Nephron progenitor cell (in vitro differentiated cells): ENCODE measurements around the gene RICTOR.
"Not testable (repeated sequence)": the region's sequence is repeated elsewhere in the genome, so short reads cannot be mapped to it uniquely, and the experiment has no call there.

Experiments
- DNase-seq: peaks from one replicate; pipeline ENCODE4 v3.0.0; 2021
- H3K27ac Mint-ChIP-seq: 2 replicates; pipeline ENCODE4 v1.8.0; 2021; ENCODE audit warnings: mild to moderate bottlenecking, moderate library complexity, mixed read lengths
- H3K27me3 Mint-ChIP-seq: 2 replicates; pipeline ENCODE4 v1.8.0; 2021; ENCODE audit warnings: mild to moderate bottlenecking, low read depth, mixed read lengths; ENCODE audit not compliant: poor library complexity
- H3K36me3 Mint-ChIP-seq: 2 replicates; pipeline ENCODE4 v1.8.0; 2021; ENCODE audit warnings: low read depth, mixed read lengths
- H3K4me1 Mint-ChIP-seq: 2 replicates; pipeline ENCODE4 v1.8.0; 2021; ENCODE audit warnings: mixed read lengths
- H3K4me3 Mint-ChIP-seq: 2 replicates; pipeline ENCODE4 v1.8.0; 2021; ENCODE audit warnings: mild to moderate bottlenecking, moderate library complexity, mixed read lengths
- H3K9me3 Mint-ChIP-seq: 2 replicates; pipeline ENCODE4 v1.8.0; 2021; ENCODE audit warnings: mild to moderate bottlenecking, moderate library complexity, mixed read lengths
- CTCF ChIP-seq: fragments of 200-600 bp; sonication (generic); IDR thresholded peaks from 2 replicates; pipeline ENCODE4 v1.5.0; 2021; ENCODE audit warnings: antibody characterized with exemption

Gene RICTOR

DNA sequence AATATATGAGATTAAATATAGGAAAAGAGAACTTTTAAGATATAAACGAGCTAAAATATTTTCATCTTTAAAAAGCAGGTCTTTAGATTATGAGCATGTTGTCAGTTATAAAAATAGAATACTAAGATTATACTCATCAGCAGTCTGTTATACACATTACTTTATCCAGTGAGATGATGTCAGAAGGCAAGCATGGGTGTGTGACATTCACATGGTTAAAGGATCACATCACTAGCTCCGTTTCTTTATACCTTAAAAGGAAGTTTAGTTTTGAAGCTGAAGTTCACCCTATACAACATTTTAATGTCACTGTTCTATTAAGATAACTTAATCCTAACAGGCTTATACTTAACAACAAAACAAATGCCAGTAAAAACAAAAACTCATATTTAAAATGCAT lies 59.6 kb downstream of the RICTOR start:
- Mint-ChIP-seq H3K9me3 (peaks cover 31% of the 10 kb centered on the region), H3K27me3 (no peaks in the 10 kb centered on the region), H3K27ac (no peak overlapping the region), H3K36me3 (peaks cover 49% of the 10 kb centered on the region), H3K4me3 (no peak overlapping the region), H3K4me1 (peaks cover 21% of the 10 kb centered on the region)
- no peak for DNase-seq
- no peak for TF ChIP-seq CTCF

DNA sequence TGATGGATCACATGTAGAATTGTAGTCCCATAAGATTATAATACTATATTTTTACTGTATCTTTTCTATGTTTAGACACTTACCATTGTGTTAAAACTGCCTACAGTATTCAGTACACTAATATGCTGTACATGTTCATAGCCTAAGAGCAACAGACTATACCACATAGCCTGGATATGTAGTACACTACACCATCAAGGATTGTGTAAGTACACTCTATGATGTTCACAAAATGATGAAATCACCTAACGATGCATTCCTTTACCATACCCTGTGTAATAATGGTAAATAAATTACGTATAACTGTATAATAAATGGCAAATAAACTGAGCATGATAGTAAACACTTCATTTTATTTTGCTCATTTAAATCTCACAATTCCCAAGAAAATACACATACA lies 60.3 kb downstream of the RICTOR start:
- peaks cover 31% of the 10 kb centered on the region for H3K9me3 Mint-ChIP-seq
- DNase-seq, result no peak
- H3K4me1 Mint-ChIP-seq, result peaks cover 14% of the 10 kb centered on the region
- H3K27ac Mint-ChIP-seq, result no peak overlapping the region
- H3K27me3 Mint-ChIP-seq, result no peaks in the 10 kb centered on the region
- no peak for TF ChIP-seq CTCF
- H3K36me3 Mint-ChIP-seq, result peaks cover 45% of the 10 kb centered on the region
- H3K4me3 Mint-ChIP-seq, result no peak overlapping the region

- not testable (repeated sequence) for H3K4me1 Mint-ChIP-seq, H3K27me3 Mint-ChIP-seq, DNase-seq, H3K4me3 Mint-ChIP-seq, H3K27ac Mint-ChIP-seq
- H3K9me3 Mint-ChIP-seq, result peaks cover 31% of the 10 kb centered on the region
- peaks cover 37% of the 10 kb centered on the region for H3K36me3 Mint-ChIP-seq
These were observed 63.2 kb downstream of the RICTOR start for GRCh38 chr5:39010958-39011357.

GRCh38 chr5:39009981-39010380 lies 64.2 kb downstream of the RICTOR start:
- TF ChIP-seq CTCF, result no peak
- no peak overlapping the region for H3K27ac Mint-ChIP-seq
- H3K4me1 Mint-ChIP-seq, result no peaks in the 10 kb centered on the region
- peaks cover 31% of the 10 kb centered on the region for H3K9me3 Mint-ChIP-seq
- DNase-seq, result no peak
- H3K36me3 Mint-ChIP-seq, result peaks cover 37% of the 10 kb centered on the region
- no peak overlapping the region for H3K4me3 Mint-ChIP-seq
- H3K27me3 Mint-ChIP-seq, result no peaks in the 10 kb centered on the region

GRCh38 chr5:39009280-39009679 lies 64.9 kb downstream of the RICTOR start:
- Mint-ChIP-seq H3K27ac (no peak overlapping the region), H3K27me3 (no peaks in the 10 kb centered on the region), H3K9me3 (peaks cover 31% of the 10 kb centered on the region), H3K36me3 (peaks cover 37% of the 10 kb centered on the region), H3K4me3 (no peak overlapping the region), H3K4me1 (no peaks in the 10 kb centered on the region)
- TF ChIP-seq CTCF, result no peak
- no peak for DNase-seq

DNA sequence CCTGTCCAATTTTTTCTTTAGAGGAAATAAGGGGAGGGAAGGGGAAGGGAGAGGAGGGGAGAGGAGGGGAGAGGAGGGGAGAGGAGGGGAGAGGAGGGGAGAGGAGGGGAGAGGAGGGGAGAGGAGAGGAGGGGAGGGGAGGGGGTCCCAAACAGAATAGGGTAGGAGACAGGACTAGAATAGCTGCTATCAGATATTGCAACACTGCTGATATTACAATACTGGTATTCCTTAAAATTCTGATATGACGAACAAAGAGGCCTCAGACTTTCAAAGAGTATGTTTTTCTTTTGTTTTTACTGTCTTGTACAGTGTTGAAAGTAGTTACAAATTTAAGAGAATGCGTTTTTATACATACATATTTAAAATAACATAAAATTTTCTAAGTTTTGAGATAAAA lies 67.5 kb downstream of the RICTOR start:
- H3K4me1 Mint-ChIP-seq, result no peaks in the 10 kb centered on the region
- peaks cover 19% of the 10 kb centered on the region for H3K9me3 Mint-ChIP-seq
- H3K4me3 Mint-ChIP-seq, result no peak overlapping the region
- peaks cover 30% of the 10 kb centered on the region for H3K36me3 Mint-ChIP-seq
- TF ChIP-seq CTCF, result no peak
- no peak overlapping the region for H3K27ac Mint-ChIP-seq
- no peak for DNase-seq
- no peaks in the 10 kb centered on the region for H3K27me3 Mint-ChIP-seq
